ENCODE data around the gene IL1R2.

Gene IL1R2

GRCh38 chr2:102032368-102033030 lies 40.7 kb downstream of the IL1R2 start:
- no peak overlapping the region for H3K4me3 Mint-ChIP-seq
- no peaks in the 10 kb centered on the region for H3K27me3 Mint-ChIP-seq
- no peaks in the 10 kb centered on the region for H3K9me3 Mint-ChIP-seq
- peak overlapping the region; percentile 77 for H3K27ac Mint-ChIP-seq
- H3K4me1 Mint-ChIP-seq: peaks cover 30% of the 10 kb centered on the region
- H3K36me3 Mint-ChIP-seq: no peaks in the 10 kb centered on the region
- no peak for ATAC-seq

GRCh38 chr2:102033031-102033749 lies 41.4 kb downstream of the IL1R2 start:
- Mint-ChIP-seq H3K9me3 (no peaks in the 10 kb centered on the region), H3K27ac (peak overlapping the region; percentile 77), H3K4me1 (peaks cover 24% of the 10 kb centered on the region), H3K36me3 (no peaks in the 10 kb centered on the region), H3K4me3 (peak overlapping the region; percentile 59), H3K27me3 (no peaks in the 10 kb centered on the region)
- ATAC-seq: peak; percentile 92

GRCh38 chr2:102033750-102034682 lies 42.3 kb downstream of the IL1R2 start:
- H3K4me1 Mint-ChIP-seq: peaks cover 23% of the 10 kb centered on the region
- no peaks in the 10 kb centered on the region for H3K9me3 Mint-ChIP-seq
- ATAC-seq: no peak
- H3K4me3 Mint-ChIP-seq: peak overlapping the region; percentile 59
- H3K27ac Mint-ChIP-seq: peak overlapping the region; percentile 77
- no peaks in the 10 kb centered on the region for H3K27me3 Mint-ChIP-seq
- no peaks in the 10 kb centered on the region for H3K36me3 Mint-ChIP-seq

- peaks cover 3% of the 10 kb centered on the region for H3K27me3 Mint-ChIP-seq
- H3K36me3 Mint-ChIP-seq: no peaks in the 10 kb centered on the region
- no peak overlapping the region for H3K4me3 Mint-ChIP-seq
- H3K27ac Mint-ChIP-seq: peak overlapping the region; percentile 77
- no peaks in the 10 kb centered on the region for H3K9me3 Mint-ChIP-seq
- H3K4me1 Mint-ChIP-seq: peaks cover 23% of the 10 kb centered on the region
- no peak for ATAC-seq
These were observed 43.2 kb downstream of the IL1R2 start for GRCh38 chr2:102034683-102035548.

GRCh38 chr2:102037681-102038080 lies 45.9 kb downstream of the IL1R2 start:
- Mint-ChIP-seq H3K27me3 (peaks cover 25% of the 10 kb centered on the region), H3K4me3 (no peak overlapping the region)
- no peak for ATAC-seq

GRCh38 chr2:102040229-102040628 lies 48.5 kb downstream of the IL1R2 start:
- no peak for ATAC-seq
- H3K27me3 Mint-ChIP-seq: peaks cover 38% of the 10 kb centered on the region
- H3K4me3 Mint-ChIP-seq: no peak overlapping the region
- no peak overlapping the region for H3K27ac Mint-ChIP-seq
- no peaks in the 10 kb centered on the region for H3K36me3 Mint-ChIP-seq
- no peaks in the 10 kb centered on the region for H3K9me3 Mint-ChIP-seq
- peaks cover 13% of the 10 kb centered on the region for H3K4me1 Mint-ChIP-seq

More at GRCh38 chr2:102037681-102038080, 45.9 kb downstream of the IL1R2 start:
- Mint-ChIP-seq H3K4me1 (peaks cover 31% of the 10 kb centered on the region), H3K36me3 (no peaks in the 10 kb centered on the region), H3K27ac (no peak overlapping the region), H3K9me3 (no peaks in the 10 kb centered on the region)

- no peak for ATAC-seq
- Mint-ChIP-seq H3K4me1 (peaks cover 13% of the 10 kb centered on the region), H3K36me3 (no peaks in the 10 kb centered on the region), H3K27ac (no peak overlapping the region), H3K9me3 (no peaks in the 10 kb centered on the region), H3K4me3 (no peak overlapping the region), H3K27me3 (peaks cover 49% of the 10 kb centered on the region)
These were observed 49.6 kb downstream of the IL1R2 start for GRCh38 chr2:102041351-102041750.

GRCh38 chr2:102042196-102043081 lies 50.7 kb downstream of the IL1R2 start:
- Mint-ChIP-seq H3K36me3 (no peaks in the 10 kb centered on the region), H3K27me3 (peaks cover 60% of the 10 kb centered on the region), H3K9me3 (no peaks in the 10 kb centered on the region), H3K27ac (no peak overlapping the region), H3K4me3 (no peak overlapping the region), H3K4me1 (peaks cover 13% of the 10 kb centered on the region)
- peak; percentile 42 for ATAC-seq

GRCh38 chr2:102043560-102043959 lies 51.8 kb downstream of the IL1R2 start:
- no peak for ATAC-seq
- Mint-ChIP-seq H3K4me1 (peaks cover 13% of the 10 kb centered on the region), H3K36me3 (no peaks in the 10 kb centered on the region), H3K27ac (no peak overlapping the region), H3K4me3 (no peak overlapping the region), H3K27me3 (peaks cover 70% of the 10 kb centered on the region), H3K9me3 (no peaks in the 10 kb centered on the region)

- Mint-ChIP-seq H3K9me3 (no peaks in the 10 kb centered on the region), H3K27me3 (peaks cover 70% of the 10 kb centered on the region), H3K36me3 (no peaks in the 10 kb centered on the region), H3K4me3 (no peak overlapping the region), H3K27ac (no peak overlapping the region), H3K4me1 (peaks cover 13% of the 10 kb centered on the region)
- ATAC-seq: peak; percentile 6
These were observed 52.6 kb downstream of the IL1R2 start for GRCh38 chr2:102044235-102044896.

GRCh38 chr2:102044967-102045489 lies 53.3 kb downstream of the IL1R2 start:
- Mint-ChIP-seq H3K27me3 (peaks cover 66% of the 10 kb centered on the region), H3K36me3 (no peaks in the 10 kb centered on the region)
- peak; percentile 21 for ATAC-seq

GRCh38 chr2:102045697-102046096 lies 53.9 kb downstream of the IL1R2 start:
- no peak overlapping the region for H3K27ac Mint-ChIP-seq
- peaks cover 13% of the 10 kb centered on the region for H3K4me1 Mint-ChIP-seq
- H3K36me3 Mint-ChIP-seq: no peaks in the 10 kb centered on the region
- no peaks in the 10 kb centered on the region for H3K9me3 Mint-ChIP-seq
- H3K4me3 Mint-ChIP-seq: no peak overlapping the region
- peaks cover 59% of the 10 kb centered on the region for H3K27me3 Mint-ChIP-seq
- no peak for ATAC-seq

More at GRCh38 chr2:102044967-102045489, 53.3 kb downstream of the IL1R2 start:
- Mint-ChIP-seq H3K4me3 (no peak overlapping the region), H3K9me3 (no peaks in the 10 kb centered on the region), H3K27ac (no peak overlapping the region), H3K4me1 (peaks cover 13% of the 10 kb centered on the region)

All from stimulated activated memory B cell treated with anti-CD40 and anti-IgM and Interleukin-4, amounts not matched to agents 10 μg/mL and 1 μg/mL and 100 μg/mL, for 72 hours (primary cell).